Hepatocyte (in vitro differentiated cells): ENCODE data around the gene BID. TPM values are rescaled to one million over a fixed set of nuclear protein-coding genes. Genes with fewer than 3 reads are reported as not detected.

Experiments used
- DNase-seq: peaks from one replicate; pipeline ENCODE4 v3.0.0-alpha.2; 2016; ENCODE audit warnings: low spot score
- H2AFZ ChIP-seq: fragments of 200-600 bp; sonication (generic); 2 replicates; pipeline ENCODE4 v1.6.0; 2016; ENCODE audit warnings: antibody characterized with exemption, mild to moderate bottlenecking
- H3K27ac ChIP-seq: fragments of 200-600 bp; sonication (generic); 2 replicates; pipeline ENCODE4 v1.5.1; 2016; ENCODE audit warnings: mild to moderate bottlenecking
- H3K27me3 ChIP-seq: fragments of 200-600 bp; sonication (generic); 2 replicates; pipeline ENCODE4 v1.6.1; 2016
- H3K36me3 ChIP-seq: fragments of 200-600 bp; sonication (generic); replicated peaks from 2 replicates; pipeline ENCODE4 v1.5.1; 2016; ENCODE audit warnings: low read depth; ENCODE audit not compliant: insufficient read depth
- H3K4me1 ChIP-seq: fragments of 200-600 bp; sonication (generic); 2 replicates; pipeline ENCODE4 v1.5.1; 2016; ENCODE audit warnings: mild to moderate bottlenecking, moderate library complexity; ENCODE audit not compliant: insufficient read depth
- H3K4me2 ChIP-seq: fragments of 200-600 bp; sonication (generic); 2 replicates; pipeline ENCODE4 v1.6.0; 2016
- H3K4me3 ChIP-seq: fragments of 200-600 bp; sonication (generic); 2 replicates; pipeline ENCODE4 v1.5.1; 2016; ENCODE audit warnings: mild to moderate bottlenecking
- H3K79me2 ChIP-seq: fragments of 200-600 bp; sonication (generic); 2 replicates; pipeline ENCODE4 v1.6.0; 2017; ENCODE audit warnings: mild to moderate bottlenecking
- H3K9me2 ChIP-seq: fragments of 200-600 bp; sonication (generic); replicated peaks from 2 replicates; pipeline ENCODE4 v1.6.0; 2017; ENCODE audit warnings: mild to moderate bottlenecking; ENCODE audit not compliant: insufficient read depth
- H3K9me3 ChIP-seq: fragments of 200-600 bp; sonication (generic); 2 replicates; pipeline ENCODE4 v1.5.1; 2016; ENCODE audit warnings: low read depth, mild to moderate bottlenecking
- H4K20me1 ChIP-seq: fragments of 200-600 bp; sonication (generic); 2 replicates; pipeline ENCODE4 v1.6.0; 2016; ENCODE audit warnings: mild to moderate bottlenecking; ENCODE audit not compliant: insufficient read depth, poor library complexity, severe bottlenecking
- EZH2 ChIP-seq: fragments of 200-600 bp; sonication (generic); IDR thresholded peaks from 2 replicates; pipeline ENCODE4 v1.6.1; 2016; ENCODE audit warnings: antibody characterized with exemption, mild to moderate bottlenecking, borderline replicate concordance
- EZH2phosphoT487 ChIP-seq: fragments of 200-600 bp; sonication (generic); IDR thresholded peaks from one replicate; pipeline ENCODE4 v1.6.1; 2018; ENCODE audit warnings: antibody characterized with exemption, mild to moderate bottlenecking, low read depth, moderate library complexity; ENCODE audit not compliant: unreplicated experiment, severe bottlenecking
- WGBS: methylation state at CpG from one replicate; pipeline ENCODE4 v1.1.6; 2016; ENCODE audit warnings: low lambda C conversion rate; ENCODE audit errors: missing lambda C conversion rate; 5-methylcytosine and 5-hydroxymethylcytosine counted together
- polyA plus RNA-seq: library from polyadenylated mRNA; unstranded; fragments of >200 nt; fragmentation: Nextera tagmentation; extraction: Ambion mirVana; gene quantifications from 2 replicates; pipeline ENCODE4 v1.2.1, GENCODE V29; 2016
- total RNA-seq: library from RNA; depleted of rRNA; stranded (reverse); fragments of >200 nt; gene quantifications from 2 replicates; pipeline ENCODE4 v1.2.3, GENCODE V29; 2014
- TF ChIP-seq, protein P1 (sequence below): fragments of 200-600 bp; sonication (generic); IDR thresholded peaks from 2 replicates; pipeline ENCODE4 v1.5.1; 2016; ENCODE audit warnings: antibody characterized with exemption, mild to moderate bottlenecking; ENCODE audit not compliant: poor library complexity

The BID gene
- total and polyA plus RNA-seq, 2 experiments from 2014 or later, result 34.5 to 55.5 TPM

DNA sequence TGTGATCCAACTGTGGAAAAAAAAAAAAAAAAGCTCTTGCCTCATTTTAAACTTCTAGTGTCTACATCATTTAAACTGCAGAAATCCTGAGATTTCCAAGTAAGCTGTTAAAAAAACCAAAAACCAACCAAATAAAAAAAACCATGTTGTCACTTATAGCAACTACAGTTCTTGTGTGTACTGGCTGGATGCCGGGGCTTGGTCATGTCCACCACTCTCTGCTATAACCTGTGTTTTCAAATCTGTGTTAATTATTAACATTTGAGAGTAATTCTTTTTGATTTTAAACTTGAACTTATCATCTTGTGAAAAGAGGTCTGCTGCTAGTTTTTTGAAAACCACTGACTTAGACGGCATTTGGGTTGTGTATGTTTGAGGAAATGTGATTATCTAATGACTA, 32.2 kb upstream of the BID start:
- Histone ChIP-seq H3K27ac (peak overlapping the region; percentile 0), H3K36me3 (no peaks in the 10 kb centered on the region), H3K9me3 (no peaks in the 10 kb centered on the region), H3K4me2 (no peak overlapping the region), H4K20me1 (no peaks in the 10 kb centered on the region), H3K79me2 (no peaks in the 10 kb centered on the region), H3K4me3 (no peak overlapping the region), H3K4me1 (no peaks in the 10 kb centered on the region), H3K9me2 (no peaks in the 10 kb centered on the region), H2AFZ (no peak overlapping the region), H3K27me3 (no peaks in the 10 kb centered on the region)
- TF ChIP-seq EZH2, result no peak
- TF ChIP-seq, protein P1, sequence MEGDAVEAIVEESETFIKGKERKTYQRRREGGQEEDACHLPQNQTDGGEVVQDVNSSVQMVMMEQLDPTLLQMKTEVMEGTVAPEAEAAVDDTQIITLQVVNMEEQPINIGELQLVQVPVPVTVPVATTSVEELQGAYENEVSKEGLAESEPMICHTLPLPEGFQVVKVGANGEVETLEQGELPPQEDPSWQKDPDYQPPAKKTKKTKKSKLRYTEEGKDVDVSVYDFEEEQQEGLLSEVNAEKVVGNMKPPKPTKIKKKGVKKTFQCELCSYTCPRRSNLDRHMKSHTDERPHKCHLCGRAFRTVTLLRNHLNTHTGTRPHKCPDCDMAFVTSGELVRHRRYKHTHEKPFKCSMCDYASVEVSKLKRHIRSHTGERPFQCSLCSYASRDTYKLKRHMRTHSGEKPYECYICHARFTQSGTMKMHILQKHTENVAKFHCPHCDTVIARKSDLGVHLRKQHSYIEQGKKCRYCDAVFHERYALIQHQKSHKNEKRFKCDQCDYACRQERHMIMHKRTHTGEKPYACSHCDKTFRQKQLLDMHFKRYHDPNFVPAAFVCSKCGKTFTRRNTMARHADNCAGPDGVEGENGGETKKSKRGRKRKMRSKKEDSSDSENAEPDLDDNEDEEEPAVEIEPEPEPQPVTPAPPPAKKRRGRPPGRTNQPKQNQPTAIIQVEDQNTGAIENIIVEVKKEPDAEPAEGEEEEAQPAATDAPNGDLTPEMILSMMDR, result no peak
- no peak for TF ChIP-seq EZH2phosphoT487
- WGBS, result 69% methylated on average over 2 of the region's 2 CpGs
- DNase-seq, result no peak

DNA sequence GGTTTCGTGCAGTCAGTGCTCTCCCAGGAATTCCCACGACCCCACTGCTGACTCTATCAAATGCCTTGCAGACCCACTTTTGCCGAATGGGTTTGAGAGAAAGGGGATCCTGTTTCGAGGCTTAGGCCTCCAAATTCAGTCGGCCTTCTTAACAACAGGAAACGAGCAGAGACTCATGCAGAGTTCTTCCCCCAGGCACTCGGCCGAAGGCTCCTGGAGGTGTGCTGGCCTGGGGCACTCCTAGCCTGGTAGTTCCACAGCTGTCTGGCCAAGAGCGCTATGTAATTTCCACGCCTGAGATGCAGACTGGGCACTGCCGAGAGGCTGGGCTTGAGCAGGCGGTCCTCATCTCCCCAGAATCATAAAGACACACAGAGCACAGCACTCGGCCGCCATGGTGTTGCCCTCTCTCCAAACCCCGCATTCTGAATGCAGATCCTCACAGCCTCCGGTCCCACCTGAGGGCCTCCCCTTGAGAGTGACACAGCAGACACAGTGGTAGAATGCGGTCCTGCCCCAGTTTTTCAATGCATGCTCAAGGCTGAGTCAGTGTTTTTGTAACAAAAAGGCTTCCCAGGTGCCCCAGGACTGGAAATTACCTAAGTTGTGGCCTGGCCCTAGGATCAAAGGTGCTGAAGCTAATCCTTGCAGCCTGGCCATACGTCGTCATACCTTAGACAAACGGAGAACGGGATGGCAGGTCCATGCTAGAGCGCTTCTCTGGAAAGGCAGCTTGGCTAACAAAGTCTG, 30.2 kb upstream of the BID start:
- Histone ChIP-seq H3K9me3 (no peaks in the 10 kb centered on the region), H3K27ac (no peak overlapping the region), H3K9me2 (no peaks in the 10 kb centered on the region), H3K79me2 (no peaks in the 10 kb centered on the region), H3K36me3 (no peaks in the 10 kb centered on the region), H3K4me1 (peaks cover 7% of the 10 kb centered on the region), H4K20me1 (no peaks in the 10 kb centered on the region), H3K4me2 (no peak overlapping the region), H3K27me3 (no peaks in the 10 kb centered on the region), H3K4me3 (no peak overlapping the region), H2AFZ (no peak overlapping the region)
- DNase-seq, result no peak
- TF ChIP-seq EZH2, result no peak
- no peak for TF ChIP-seq EZH2phosphoT487
- TF ChIP-seq, protein P1, result no peak
- 88% methylated on average over 22 of the region's 22 CpGs for WGBS

DNA sequence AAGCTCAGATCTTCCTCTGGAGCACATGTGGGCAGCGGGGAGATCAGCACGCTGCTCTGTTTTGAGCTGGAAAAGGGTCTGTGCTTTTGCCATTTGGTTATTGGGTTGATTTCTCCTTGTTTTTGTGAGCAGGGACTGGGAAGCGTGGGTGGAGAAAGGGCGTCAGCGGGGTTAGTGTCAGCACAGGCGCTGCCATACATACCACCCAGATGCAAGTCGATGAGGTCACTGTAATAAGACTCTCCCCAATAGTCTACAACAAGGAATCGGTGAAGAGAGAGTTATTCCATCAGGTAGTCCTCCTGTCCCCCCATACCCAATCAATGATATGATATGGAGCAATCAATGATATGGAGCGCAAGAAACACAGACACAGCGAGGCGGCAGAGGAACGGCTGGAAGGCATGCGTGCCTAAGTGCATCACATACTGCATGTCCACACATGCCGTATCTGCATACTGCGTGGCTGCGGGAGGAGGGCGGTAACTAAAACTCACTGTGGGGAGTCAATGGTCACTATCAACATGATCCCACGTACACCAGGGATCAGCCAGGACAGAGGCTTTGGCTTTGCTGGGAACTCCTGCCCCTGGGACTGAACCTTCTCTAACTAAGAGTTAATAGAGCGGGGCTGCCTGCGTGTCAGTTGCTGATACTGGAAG, 29.5 kb upstream of the BID start:
- no peaks in the 10 kb centered on the region for H3K9me3 ChIP-seq
- WGBS, result 95% methylated on average over 20 of the region's 20 CpGs
- TF ChIP-seq EZH2, result no peak
- TF ChIP-seq, protein P1, result no peak
- TF ChIP-seq EZH2phosphoT487, result no peak

More for the DNA sequence above, 29.5 kb upstream of the BID start:
- H3K36me3 ChIP-seq, result no peaks in the 10 kb centered on the region
- no peak overlapping the region for H3K27ac ChIP-seq
- H3K4me1 ChIP-seq, result peaks cover 7% of the 10 kb centered on the region
- no peaks in the 10 kb centered on the region for H4K20me1 ChIP-seq
- no peak overlapping the region for H3K4me2 ChIP-seq
- no peaks in the 10 kb centered on the region for H3K9me2 ChIP-seq
- H3K27me3 ChIP-seq, result no peaks in the 10 kb centered on the region
- H3K79me2 ChIP-seq, result no peaks in the 10 kb centered on the region
- H2AFZ ChIP-seq, result no peak overlapping the region
- no peak overlapping the region for H3K4me3 ChIP-seq
- no peak for DNase-seq
